Lower leg skin (tissue), 3 donors: Measurements from ENCODE around the gene SMAP1.

Experiments
- POLR2A ChIP-seq, 2 donors: fragments of 450-650 bp; IDR thresholded peaks; one replicate each; pipeline ENCODE4 v1.6.1; 2016 to 2017; ENCODE audit warnings: antibody characterized with exemption in 2 of 2, mild to moderate bottlenecking in 1 of 2, moderate library complexity in 1 of 2
- TF ChIP-seq, protein P1 (sequence below), 3 donors: fragments of 450-650 bp; IDR thresholded peaks; one replicate each; pipeline ENCODE4 v1.5.1; 2016; ENCODE audit warnings: antibody characterized with exemption in 3 of 3, mild to moderate bottlenecking in 3 of 3, moderate library complexity in 2 of 3

DNA sequence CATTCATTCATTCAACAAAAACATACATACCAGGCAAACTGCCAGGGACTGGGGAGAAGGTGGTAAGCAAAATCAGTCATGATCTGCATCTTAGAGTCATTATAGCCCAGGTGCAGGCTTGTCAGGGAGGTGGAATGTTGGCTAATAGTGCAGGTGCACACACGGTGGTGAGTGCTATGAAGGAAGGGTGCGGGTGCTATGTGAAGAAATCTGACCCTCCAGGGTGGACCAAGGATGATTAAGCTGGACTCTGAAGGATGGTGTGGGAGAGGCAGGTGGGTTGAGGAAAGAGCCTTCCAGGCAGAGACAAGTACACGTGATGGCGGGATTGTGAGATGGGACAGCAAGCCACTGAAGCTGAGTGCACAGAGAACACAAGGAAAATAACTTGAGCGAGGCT is 211.8 kb downstream of the SMAP1 start:
- TF ChIP-seq POLR2A (IDR thresholded peaks at IDR 0.05): no peak
- TF ChIP-seq, protein P1, sequence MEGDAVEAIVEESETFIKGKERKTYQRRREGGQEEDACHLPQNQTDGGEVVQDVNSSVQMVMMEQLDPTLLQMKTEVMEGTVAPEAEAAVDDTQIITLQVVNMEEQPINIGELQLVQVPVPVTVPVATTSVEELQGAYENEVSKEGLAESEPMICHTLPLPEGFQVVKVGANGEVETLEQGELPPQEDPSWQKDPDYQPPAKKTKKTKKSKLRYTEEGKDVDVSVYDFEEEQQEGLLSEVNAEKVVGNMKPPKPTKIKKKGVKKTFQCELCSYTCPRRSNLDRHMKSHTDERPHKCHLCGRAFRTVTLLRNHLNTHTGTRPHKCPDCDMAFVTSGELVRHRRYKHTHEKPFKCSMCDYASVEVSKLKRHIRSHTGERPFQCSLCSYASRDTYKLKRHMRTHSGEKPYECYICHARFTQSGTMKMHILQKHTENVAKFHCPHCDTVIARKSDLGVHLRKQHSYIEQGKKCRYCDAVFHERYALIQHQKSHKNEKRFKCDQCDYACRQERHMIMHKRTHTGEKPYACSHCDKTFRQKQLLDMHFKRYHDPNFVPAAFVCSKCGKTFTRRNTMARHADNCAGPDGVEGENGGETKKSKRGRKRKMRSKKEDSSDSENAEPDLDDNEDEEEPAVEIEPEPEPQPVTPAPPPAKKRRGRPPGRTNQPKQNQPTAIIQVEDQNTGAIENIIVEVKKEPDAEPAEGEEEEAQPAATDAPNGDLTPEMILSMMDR (IDR thresholded peaks at IDR 0.05): no peak
